HepG2 (cell line): ENCODE results near the gene PFN1. TPM values are rescaled to one million over a fixed set of nuclear protein-coding genes. Genes with fewer than 3 reads are reported as not detected.
A peak's percentile ranks its signal among the peaks of the same experiment; 100 is the strongest.

Experiments used
- ARNT2 ChIP-seq: sonication (generic); formaldehyde crosslinking; IDR thresholded peaks from 2 replicates; pipeline ENCODE4 v1.8.0; 2022; ENCODE audit warnings: mild to moderate bottlenecking, low read depth, missing genetic modification reagents, moderate library complexity
- FOXP1 ChIP-seq, 2 experiments: fragments of 450-650 bp in 1 of 2; IDR thresholded peaks; 2 replicates each; pipeline ENCODE4 v1.6.1; 2017 to 2018; ENCODE audit warnings: antibody characterized with exemption in 1 of 2
- GLI4 ChIP-seq: sonication (generic); formaldehyde crosslinking; IDR thresholded peaks from 2 replicates; pipeline ENCODE4 v1.5.1; 2020; ENCODE audit warnings: missing genetic modification reagents, mild to moderate bottlenecking, moderate library complexity, borderline replicate concordance
- MTA1 ChIP-seq: sonication (generic); formaldehyde crosslinking; IDR thresholded peaks from 2 replicates; pipeline ENCODE4 v1.4.0; 2020; ENCODE audit warnings: missing genetic modification reagents, mild to moderate bottlenecking, borderline replicate concordance
- NR1H2 ChIP-seq: sonication (generic); formaldehyde crosslinking; IDR thresholded peaks from 2 replicates; pipeline ENCODE4 v1.8.1; 2022; ENCODE audit warnings: low read depth, missing genetic modification reagents, borderline replicate concordance
- PCBP1 ChIP-seq: fragments of 200-400 bp; formaldehyde crosslinking; IDR thresholded peaks from 2 replicates; pipeline ENCODE4 v1.6.1; 2017; ENCODE audit warnings: mild to moderate bottlenecking, low read depth, low read length, borderline replicate concordance
- RFX3 ChIP-seq: IDR thresholded peaks from 2 replicates; pipeline ENCODE4 v1.6.1; 2016; ENCODE audit warnings: missing biosample characterization, missing genetic modification reagents
- RORA ChIP-seq: sonication (generic); formaldehyde crosslinking; IDR thresholded peaks from 2 replicates; pipeline ENCODE4 v1.5.0; 2020; ENCODE audit warnings: mild to moderate bottlenecking, missing genetic modification reagents, moderate library complexity
- SATB2 ChIP-seq: sonication (generic); formaldehyde crosslinking; IDR thresholded peaks from 2 replicates; pipeline ENCODE4 v1.5.0; 2020; ENCODE audit warnings: missing genetic modification reagents
- SP1 ChIP-seq, 2 experiments: fragments of 450-650 bp in 1 of 2; sonication (generic) in 1 of 2; formaldehyde crosslinking in 1 of 2; IDR thresholded peaks; 2 replicates each; pipeline versions ENCODE4 v1.4.0 to v1.6.1; 2016 to 2020; ENCODE audit warnings: missing genetic modification reagents in 1 of 2
- SP5 ChIP-seq: IDR thresholded peaks from 2 replicates; pipeline ENCODE4 v1.6.1; 2016; ENCODE audit warnings: low read depth, borderline replicate concordance
- SUZ12 ChIP-seq: fragments of 150-350 bp; IDR thresholded peaks from 2 replicates; pipeline ENCODE4 v1.6.1; 2014; ENCODE audit warnings: low read depth, low read length
- ZNF136 ChIP-seq: sonication (generic); formaldehyde crosslinking; IDR thresholded peaks from 2 replicates; pipeline ENCODE4 v1.8.1; 2022; ENCODE audit warnings: low read depth, mild to moderate bottlenecking, moderate library complexity, missing genetic modification reagents
- ZNF253 ChIP-seq: sonication (generic); formaldehyde crosslinking; IDR thresholded peaks from 2 replicates; pipeline ENCODE4 v1.8.0; 2022; ENCODE audit warnings: mild to moderate bottlenecking, missing genetic modification reagents, borderline replicate concordance
- ZNF503 ChIP-seq: sonication (generic); formaldehyde crosslinking; IDR thresholded peaks from 2 replicates; pipeline ENCODE4 v1.4.0; 2020; ENCODE audit warnings: missing genetic modification reagents
- ZNF589 ChIP-seq: sonication (generic); formaldehyde crosslinking; conservative IDR thresholded peaks from 2 replicates; pipeline ENCODE4 v1.8.0; 2022; ENCODE audit warnings: mild to moderate bottlenecking, moderate library complexity, missing genetic modification reagents
- polyA plus RNA-seq, 8 experiments: library from polyadenylated mRNA; depleted of rRNA in 3 of 8; stranded (reverse) in 7 of 8; unstranded in 1 of 8; fragments of >200 nt; fragmentation: Illumina TruSeq in 4 of 8; extraction: Trizol in 4 of 8; gene quantifications; 2 replicates each; pipeline versions ENCODE4 v1.2.1 to v1.2.3, GENCODE V29; 2011 to 2016; ENCODE audit warnings: low read depth in 4 of 8, missing spikeins in 1 of 8, mixed read lengths in 1 of 8; ENCODE audit not compliant: insufficient read depth in 1 of 8
- total RNA-seq, 5 experiments: library from RNA; depleted of rRNA; stranded (reverse); fragments of >200 nt; fragmentation: Illumina TruSeq; extraction: Trizol; gene quantifications; 2 replicates each; pipeline ENCODE4 v1.2.3, GENCODE V29; 2016; ENCODE audit warnings: low read depth in 1 of 5
- TF ChIP-seq, protein P1 (sequence below): sonication (generic); formaldehyde crosslinking; IDR thresholded peaks from 2 replicates; pipeline ENCODE4 v1.5.0; 2020; ENCODE audit warnings: missing genetic modification reagents, mild to moderate bottlenecking, borderline replicate concordance
- TF ChIP-seq, protein P2 (sequence below): sonication (generic); formaldehyde crosslinking; conservative IDR thresholded peaks from 2 replicates; pipeline ENCODE4 v1.8.0; 2022; ENCODE audit warnings: low read depth, missing genetic modification reagents
- TF ChIP-seq, protein P3 (sequence below): sonication (generic); formaldehyde crosslinking; IDR thresholded peaks from 2 replicates; pipeline ENCODE4 v1.8.1; 2023; ENCODE audit warnings: mild to moderate bottlenecking, moderate library complexity, missing genetic modification reagents

Gene PFN1
- total and polyA plus RNA-seq, 2 of the 13 experiments (the other 11 are each of a cell fraction or from before 2014, with no cell fraction given), result 494 to 613 TPM

- no peak for TF ChIP-seq RORA (CRISPR knock-in tag)
- TF ChIP-seq ZNF503 (CRISPR knock-in tag), result 0 out of 2 replicates have a peak, but pooled peaks have one; percentile 17
- TF ChIP-seq, protein P1, sequence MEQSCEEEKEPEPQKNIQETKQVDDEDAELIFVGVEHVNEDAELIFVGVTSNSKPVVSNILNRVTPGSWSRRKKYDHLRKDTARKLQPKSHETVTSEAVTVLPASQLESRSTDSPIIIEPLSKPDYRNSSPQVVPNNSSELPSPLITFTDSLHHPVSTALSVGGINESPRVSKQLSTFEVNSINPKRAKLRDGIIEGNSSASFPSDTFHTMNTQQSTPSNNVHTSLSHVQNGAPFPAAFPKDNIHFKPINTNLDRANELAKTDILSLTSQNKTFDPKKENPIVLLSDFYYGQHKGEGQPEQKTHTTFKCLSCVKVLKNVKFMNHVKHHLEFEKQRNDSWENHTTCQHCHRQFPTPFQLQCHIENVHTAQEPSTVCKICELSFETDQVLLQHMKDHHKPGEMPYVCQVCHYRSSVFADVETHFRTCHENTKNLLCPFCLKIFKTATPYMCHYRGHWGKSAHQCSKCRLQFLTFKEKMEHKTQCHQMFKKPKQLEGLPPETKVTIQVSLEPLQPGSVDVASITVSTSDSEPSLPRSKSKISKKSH, result peak; percentile 33; the same call in 1 of the 2 replicates
- TF ChIP-seq GLI4 (CRISPR knock-in tag), result peak; percentile 63; the same call in 1 of the 2 replicates
- TF ChIP-seq ZNF589, result peak; percentile 82; the same call in 1 of the 2 replicates
- no peak for TF ChIP-seq SP1 (IDR thresholded peaks at IDR 0.05)
- TF ChIP-seq SP1 (CRISPR knock-in tag; IDR thresholded peaks at IDR 0.05), result peak; percentile 63
- TF ChIP-seq, protein P2, sequence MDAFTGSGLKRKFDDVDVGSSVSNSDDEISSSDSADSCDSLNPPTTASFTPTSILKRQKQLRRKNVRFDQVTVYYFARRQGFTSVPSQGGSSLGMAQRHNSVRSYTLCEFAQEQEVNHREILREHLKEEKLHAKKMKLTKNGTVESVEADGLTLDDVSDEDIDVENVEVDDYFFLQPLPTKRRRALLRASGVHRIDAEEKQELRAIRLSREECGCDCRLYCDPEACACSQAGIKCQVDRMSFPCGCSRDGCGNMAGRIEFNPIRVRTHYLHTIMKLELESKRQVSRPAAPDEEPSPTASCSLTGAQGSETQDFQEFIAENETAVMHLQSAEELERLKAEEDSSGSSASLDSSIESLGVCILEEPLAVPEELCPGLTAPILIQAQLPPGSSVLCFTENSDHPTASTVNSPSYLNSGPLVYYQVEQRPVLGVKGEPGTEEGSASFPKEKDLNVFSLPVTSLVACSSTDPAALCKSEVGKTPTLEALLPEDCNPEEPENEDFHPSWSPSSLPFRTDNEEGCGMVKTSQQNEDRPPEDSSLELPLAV (CRISPR knock-in tag), result 0 out of 2 replicates have a peak, but pooled peaks have one; percentile 39
- TF ChIP-seq PCBP1, result no peak
- 0 out of 2 replicates have a peak, but pooled peaks have one; percentile 39 for TF ChIP-seq ZNF136
- no peak for TF ChIP-seq SUZ12
- no peak for TF ChIP-seq RFX3
- no peak for TF ChIP-seq ZNF253 (CRISPR knock-in tag)
- no peak for TF ChIP-seq FOXP1 (IDR thresholded peaks at IDR 0.05)
- no peak for TF ChIP-seq FOXP1 (CRISPR knock-in tag; IDR thresholded peaks at IDR 0.05)
- TF ChIP-seq ARNT2 (CRISPR knock-in tag), result no peak; the same call in 1 of the 2 replicates
- TF ChIP-seq MTA1 (CRISPR knock-in tag), result peak; percentile 32; the same call in 1 of the 2 replicates
- peak; percentile 58; the same call in 1 of the 2 replicates for TF ChIP-seq NR1H2 (CRISPR knock-in tag)
- TF ChIP-seq SATB2 (CRISPR knock-in tag), result no peak; the same call in 1 of the 2 replicates
- TF ChIP-seq, protein P3, sequence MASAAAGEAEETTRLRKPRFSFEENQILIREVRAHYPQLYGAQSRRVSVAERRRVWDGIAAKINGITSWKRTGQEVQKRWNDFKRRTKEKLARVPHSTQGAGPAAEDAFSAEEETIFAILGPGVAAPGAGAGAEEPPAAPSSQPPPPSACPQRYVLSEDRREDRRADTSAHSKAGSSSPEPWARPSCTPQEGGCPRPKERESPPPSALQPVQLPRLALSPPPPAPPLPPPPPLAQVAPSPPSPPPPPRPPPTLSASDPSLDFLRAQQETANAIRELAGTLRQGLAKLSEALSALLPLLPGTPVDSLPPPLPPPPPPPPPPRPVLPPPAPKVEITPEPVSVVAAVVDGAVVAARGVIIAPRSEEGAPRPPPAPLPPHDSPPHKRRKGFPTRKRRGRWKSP (CRISPR knock-in tag), result no peak; the same call in 1 of the 2 replicates
- peak; percentile 83 for TF ChIP-seq SP5 (CRISPR knock-in tag)
Observed at GRCh38 chr17:4948166-4948930, at the start of gene PFN1 (continued).
